ENCODE results near the gene SLC6A17. TPM values are rescaled to one million over a fixed set of nuclear protein-coding genes. Genes with fewer than 3 reads are reported as not detected.

The SLC6A17 gene
- total RNA-seq, 2 donors from 2014 or later, result 0.07 TPM; not detected in 1

DNA sequence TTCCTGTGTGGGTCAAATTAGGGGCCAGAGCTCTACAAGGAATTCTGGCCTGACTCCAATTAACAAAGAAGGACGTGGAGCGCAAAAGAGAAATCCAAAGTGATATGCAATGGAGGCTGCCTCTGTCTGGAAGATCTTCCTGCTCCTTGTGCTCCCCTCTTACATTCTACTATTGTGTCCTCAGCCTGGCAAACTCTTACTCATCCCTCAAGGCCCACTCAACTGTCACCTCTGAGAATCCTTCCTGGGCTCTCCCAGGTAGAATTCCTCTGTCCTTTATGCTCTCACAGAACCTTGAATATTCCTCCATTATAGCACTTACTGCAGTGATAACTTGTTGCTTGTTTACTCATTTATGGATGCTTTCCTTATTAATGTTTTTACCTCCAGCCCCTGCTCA, 91.2 kb downstream of the SLC6A17 start:
- no peaks in the 10 kb centered on the region for H3K36me3 Mint-ChIP-seq (ENCODE audit: low read depth)
- no peak overlapping the region for H3K4me3 ChIP-seq (ENCODE audit: low read length)
- peaks cover 12% of the 10 kb centered on the region for H3K4me1 Mint-ChIP-seq
- H3K27me3 Mint-ChIP-seq (ENCODE audit: insufficient read depth), result peaks cover 16% of the 10 kb centered on the region
- TF ChIP-seq, protein P1, sequence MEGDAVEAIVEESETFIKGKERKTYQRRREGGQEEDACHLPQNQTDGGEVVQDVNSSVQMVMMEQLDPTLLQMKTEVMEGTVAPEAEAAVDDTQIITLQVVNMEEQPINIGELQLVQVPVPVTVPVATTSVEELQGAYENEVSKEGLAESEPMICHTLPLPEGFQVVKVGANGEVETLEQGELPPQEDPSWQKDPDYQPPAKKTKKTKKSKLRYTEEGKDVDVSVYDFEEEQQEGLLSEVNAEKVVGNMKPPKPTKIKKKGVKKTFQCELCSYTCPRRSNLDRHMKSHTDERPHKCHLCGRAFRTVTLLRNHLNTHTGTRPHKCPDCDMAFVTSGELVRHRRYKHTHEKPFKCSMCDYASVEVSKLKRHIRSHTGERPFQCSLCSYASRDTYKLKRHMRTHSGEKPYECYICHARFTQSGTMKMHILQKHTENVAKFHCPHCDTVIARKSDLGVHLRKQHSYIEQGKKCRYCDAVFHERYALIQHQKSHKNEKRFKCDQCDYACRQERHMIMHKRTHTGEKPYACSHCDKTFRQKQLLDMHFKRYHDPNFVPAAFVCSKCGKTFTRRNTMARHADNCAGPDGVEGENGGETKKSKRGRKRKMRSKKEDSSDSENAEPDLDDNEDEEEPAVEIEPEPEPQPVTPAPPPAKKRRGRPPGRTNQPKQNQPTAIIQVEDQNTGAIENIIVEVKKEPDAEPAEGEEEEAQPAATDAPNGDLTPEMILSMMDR (conservative IDR thresholded peaks at IDR 0.05), result no peak
- no peaks in the 10 kb centered on the region for H3K36me3 ChIP-seq (ENCODE audit: control insufficient read depth, insufficient read depth, low read length)
- 35 to 50% methylated on average over 2 of the region's 2 CpGs for WGBS, 2 experiments (ENCODE audit: insufficient coverage in 1 of 2, insufficient read length in 1 of 2)
- no peaks in the 10 kb centered on the region for H3K27me3 ChIP-seq (ENCODE audit: control insufficient read depth, insufficient read depth, low read length, poor library complexity, severe bottlenecking)
- no peak for DNase-seq
- H3K4me3 Mint-ChIP-seq, result no peak overlapping the region
- no peaks in the 10 kb centered on the region for H3K9me3 ChIP-seq (ENCODE audit: control insufficient read depth, low read length)
- peaks cover under 1% of the 10 kb centered on the region for H3K4me1 ChIP-seq (ENCODE audit: control insufficient read depth, insufficient read depth, low read length)
- H3K9ac ChIP-seq (ENCODE audit: extremely low read depth, low read length, poor library complexity, severe bottlenecking), result no peak overlapping the region
- no peaks in the 10 kb centered on the region for H3K9me3 Mint-ChIP-seq
- H3K27ac Mint-ChIP-seq, result no peak overlapping the region
- H3K27ac ChIP-seq (ENCODE audit: low read depth, low read length), result no peak overlapping the region

DNA sequence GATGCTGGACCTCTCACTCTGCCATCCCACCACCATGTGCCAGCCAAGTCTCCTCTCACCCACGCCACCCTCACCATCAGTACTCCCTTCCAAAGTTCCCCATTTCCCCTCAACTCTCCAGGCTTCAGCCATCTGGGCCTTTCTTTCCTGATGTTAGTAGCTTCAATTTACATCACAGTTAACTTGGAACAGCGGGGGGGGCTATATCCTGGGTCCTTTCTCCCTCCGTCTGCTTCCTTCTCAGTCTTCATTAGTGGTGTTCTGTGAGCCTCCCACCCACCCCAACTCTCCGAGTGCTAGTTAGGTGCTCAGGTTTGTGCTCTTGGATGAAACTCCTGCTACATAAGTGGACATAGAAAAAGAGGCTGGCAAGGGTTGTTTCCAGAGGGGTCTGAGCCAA, 91.8 kb downstream of the SLC6A17 start:
- TF ChIP-seq, protein P1 (conservative IDR thresholded peaks at IDR 0.05), result no peak
- H3K9ac ChIP-seq (ENCODE audit: extremely low read depth, low read length, poor library complexity, severe bottlenecking), result no peak overlapping the region
- no peaks in the 10 kb centered on the region for H3K36me3 ChIP-seq (ENCODE audit: control insufficient read depth, insufficient read depth, low read length)
- no peaks in the 10 kb centered on the region for H3K4me1 ChIP-seq (ENCODE audit: control insufficient read depth, insufficient read depth, low read length)
- no peak overlapping the region for H3K4me3 ChIP-seq (ENCODE audit: low read length)
- Mint-ChIP-seq H3K4me3 (no peak overlapping the region), H3K27me3 (ENCODE audit: insufficient read depth) (peaks cover 19% of the 10 kb centered on the region), H3K36me3 (ENCODE audit: low read depth) (no peaks in the 10 kb centered on the region), H3K9me3 (no peaks in the 10 kb centered on the region), H3K4me1 (peaks cover 12% of the 10 kb centered on the region), H3K27ac (no peak overlapping the region)
- DNase-seq, result peak; percentile 63
- H3K27me3 ChIP-seq (ENCODE audit: control insufficient read depth, insufficient read depth, low read length, poor library complexity, severe bottlenecking), result no peaks in the 10 kb centered on the region
- H3K9me3 ChIP-seq (ENCODE audit: control insufficient read depth, low read length), result no peaks in the 10 kb centered on the region
- 80 to 100% methylated on average over 1 to 4 of the region's 4 CpGs for WGBS, 2 experiments (ENCODE audit: insufficient coverage in 1 of 2, insufficient read length in 1 of 2)
- no peak overlapping the region for H3K27ac ChIP-seq (ENCODE audit: low read depth, low read length)

DNA sequence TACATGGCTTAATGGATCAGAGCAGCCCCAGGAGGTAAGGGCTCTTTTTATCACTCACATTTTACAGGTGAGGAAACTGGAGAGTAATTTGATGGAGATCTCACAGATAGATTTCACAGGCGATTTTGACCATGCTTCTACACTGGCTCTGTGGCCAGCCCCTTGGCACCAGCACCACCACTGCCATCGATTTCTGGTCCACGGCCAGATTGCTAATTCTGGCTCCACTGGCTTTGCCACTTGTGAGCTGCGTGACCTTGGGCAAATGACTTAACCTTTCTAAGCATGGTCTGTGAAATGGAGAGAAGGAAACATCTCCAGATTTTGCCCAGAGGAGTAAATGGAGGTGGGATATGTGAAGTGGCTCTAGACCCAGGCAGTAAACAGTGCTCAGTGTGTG, 92.4 kb downstream of the SLC6A17 start:
- no peak overlapping the region for H3K27ac Mint-ChIP-seq
- no peak overlapping the region for H3K27ac ChIP-seq (ENCODE audit: low read depth, low read length)
- no peaks in the 10 kb centered on the region for H3K9me3 Mint-ChIP-seq
- H3K9me3 ChIP-seq (ENCODE audit: control insufficient read depth, low read length), result no peaks in the 10 kb centered on the region
- no peak overlapping the region for H3K9ac ChIP-seq (ENCODE audit: extremely low read depth, low read length, poor library complexity, severe bottlenecking)
- peaks cover 19% of the 10 kb centered on the region for H3K27me3 Mint-ChIP-seq (ENCODE audit: insufficient read depth)
- no peaks in the 10 kb centered on the region for H3K36me3 Mint-ChIP-seq (ENCODE audit: low read depth)
- no peaks in the 10 kb centered on the region for H3K36me3 ChIP-seq (ENCODE audit: control insufficient read depth, insufficient read depth, low read length)
- H3K4me1 Mint-ChIP-seq, result peaks cover 12% of the 10 kb centered on the region
- 92 to 93% methylated on average over 3 to 4 of the region's 4 CpGs for whole genome bisulfite sequencing, 2 experiments (ENCODE audit: insufficient coverage in 1 of 2, insufficient read length in 1 of 2)
- no peaks in the 10 kb centered on the region for H3K27me3 ChIP-seq (ENCODE audit: control insufficient read depth, insufficient read depth, low read length, poor library complexity, severe bottlenecking)
- DNase-seq, result no peak
- TF ChIP-seq, protein P1 (conservative IDR thresholded peaks at IDR 0.05), result no peak
- H3K4me3 Mint-ChIP-seq, result no peak overlapping the region
- H3K4me3 ChIP-seq (ENCODE audit: low read length), result no peak overlapping the region
- no peaks in the 10 kb centered on the region for H3K4me1 ChIP-seq (ENCODE audit: control insufficient read depth, insufficient read depth, low read length)

All from endodermal cell (in vitro differentiated cells).